BLaER1 (cell line): Measurements from ENCODE around the gene LGALS3BP.

Experiments
- H3K27ac ChIP-seq: shearing (Covaris generic); formaldehyde crosslinking; 2 replicates; pipeline ENCODE4 v1.8.1; 2022
- H3K27me3 ChIP-seq: shearing (Covaris generic); formaldehyde crosslinking; 2 replicates; pipeline ENCODE4 v1.8.1; 2022
- H3K36me3 ChIP-seq: shearing (Covaris generic); formaldehyde crosslinking; 2 replicates; pipeline ENCODE4 v1.8.1; 2022
- H3K4me1 ChIP-seq: shearing (Covaris generic); formaldehyde crosslinking; 2 replicates; pipeline ENCODE4 v1.8.1; 2022
- H3K4me2 ChIP-seq: shearing (Covaris generic); formaldehyde crosslinking; 2 replicates; pipeline ENCODE4 v1.8.1; 2022
- H3K4me3 ChIP-seq: shearing (Covaris generic); formaldehyde crosslinking; 2 replicates; pipeline ENCODE4 v1.8.1; 2022
- H3K9ac ChIP-seq: shearing (Covaris generic); formaldehyde crosslinking; 2 replicates; pipeline ENCODE4 v1.8.1; 2022
- H3K9me3 ChIP-seq: shearing (Covaris generic); formaldehyde crosslinking; 2 replicates; pipeline ENCODE4 v1.8.1; 2022
- H4K20me1 ChIP-seq: shearing (Covaris generic); formaldehyde crosslinking; 2 replicates; pipeline ENCODE4 v1.8.1; 2022
- Cebpa-rat ChIP-seq: shearing (Covaris generic); IDR thresholded peaks from 2 replicates; pipeline ENCODE4 v1.8.1; 2022

Gene LGALS3BP

DNA sequence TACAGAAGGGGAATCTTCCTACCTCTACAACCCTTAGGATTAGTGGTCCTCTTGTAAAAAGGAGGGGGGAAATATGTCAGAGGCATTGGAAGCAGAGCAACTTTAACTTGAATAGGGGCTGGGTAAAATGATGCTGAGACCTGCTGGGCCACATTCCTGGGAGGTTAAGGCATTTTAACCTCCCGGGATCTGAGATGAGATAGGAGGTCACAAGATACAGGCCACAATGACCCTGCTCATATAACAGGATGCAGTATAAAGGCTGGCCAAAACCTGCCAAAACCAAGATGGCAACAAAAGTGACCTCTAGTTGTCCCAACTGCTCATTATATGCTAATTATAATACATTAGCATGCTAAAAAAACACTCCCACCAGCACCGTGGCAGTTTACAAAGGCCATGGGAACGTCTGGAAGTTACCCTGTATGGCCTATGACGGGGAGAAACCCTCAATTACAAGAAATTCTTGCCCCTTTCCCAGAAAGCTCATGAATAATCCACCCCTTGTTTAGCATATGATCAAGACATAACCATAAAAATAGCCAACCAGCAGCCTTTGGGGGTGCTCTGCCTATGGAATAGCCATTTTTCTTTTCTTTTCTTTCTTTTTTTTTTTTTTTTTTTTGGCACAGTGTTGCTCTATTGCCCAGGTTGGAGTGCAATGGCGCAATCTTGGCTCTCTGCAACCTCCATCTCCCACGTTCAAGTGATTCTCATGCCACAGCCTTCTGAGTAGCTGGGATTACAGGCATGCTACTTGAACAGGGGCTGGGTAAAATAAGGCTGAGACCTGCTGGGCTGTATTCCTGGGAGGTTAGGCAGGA lies 38.0 kb upstream of the LGALS3BP start:
- H3K9me3 ChIP-seq = peaks cover 29% of the 10 kb centered on the region
- TF ChIP-seq Cebpa-rat = no peak
- no peaks in the 10 kb centered on the region for H3K4me1 ChIP-seq
- H3K4me3 ChIP-seq = no peak overlapping the region
- H3K27ac ChIP-seq = no peak overlapping the region
- no peak overlapping the region for H3K9ac ChIP-seq
- no peaks in the 10 kb centered on the region for H3K36me3 ChIP-seq
- H4K20me1 ChIP-seq = no peaks in the 10 kb centered on the region
- no peak overlapping the region for H3K4me2 ChIP-seq
- peaks cover 3% of the 10 kb centered on the region; the same call in 1 of the 2 replicates for H3K27me3 ChIP-seq

DNA sequence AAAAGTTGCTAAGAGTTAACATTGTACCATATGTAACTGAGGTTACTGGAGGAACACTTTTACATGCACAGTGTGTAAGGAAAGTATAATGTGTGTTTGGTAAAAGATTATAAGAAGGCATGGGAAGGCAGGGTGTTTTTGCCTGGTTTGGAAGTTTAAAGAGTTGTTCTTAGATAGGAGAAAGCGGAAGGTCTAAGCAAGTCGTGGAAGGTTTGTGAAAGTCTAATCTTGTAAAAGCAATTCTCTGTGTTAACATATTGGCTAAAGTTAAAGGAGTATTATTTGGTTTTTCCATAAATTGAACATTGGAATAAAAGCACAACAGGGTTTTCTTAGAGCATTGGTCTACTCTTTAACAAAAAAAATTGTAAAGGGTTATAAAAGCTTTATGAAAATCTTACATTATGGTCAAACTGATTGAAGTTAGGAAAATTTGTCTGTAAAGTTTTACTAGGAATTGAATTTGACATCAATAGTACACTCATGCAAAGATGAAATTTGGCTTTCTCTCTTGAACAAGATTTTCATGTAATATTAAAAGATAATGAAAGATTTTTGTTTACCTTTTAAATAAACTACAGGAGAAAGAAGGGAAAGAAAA lies 34.5 kb upstream of the LGALS3BP start:
- H3K36me3 ChIP-seq = no peaks in the 10 kb centered on the region
- peaks cover 11% of the 10 kb centered on the region for H3K4me1 ChIP-seq
- TF ChIP-seq Cebpa-rat = no peak

DNA sequence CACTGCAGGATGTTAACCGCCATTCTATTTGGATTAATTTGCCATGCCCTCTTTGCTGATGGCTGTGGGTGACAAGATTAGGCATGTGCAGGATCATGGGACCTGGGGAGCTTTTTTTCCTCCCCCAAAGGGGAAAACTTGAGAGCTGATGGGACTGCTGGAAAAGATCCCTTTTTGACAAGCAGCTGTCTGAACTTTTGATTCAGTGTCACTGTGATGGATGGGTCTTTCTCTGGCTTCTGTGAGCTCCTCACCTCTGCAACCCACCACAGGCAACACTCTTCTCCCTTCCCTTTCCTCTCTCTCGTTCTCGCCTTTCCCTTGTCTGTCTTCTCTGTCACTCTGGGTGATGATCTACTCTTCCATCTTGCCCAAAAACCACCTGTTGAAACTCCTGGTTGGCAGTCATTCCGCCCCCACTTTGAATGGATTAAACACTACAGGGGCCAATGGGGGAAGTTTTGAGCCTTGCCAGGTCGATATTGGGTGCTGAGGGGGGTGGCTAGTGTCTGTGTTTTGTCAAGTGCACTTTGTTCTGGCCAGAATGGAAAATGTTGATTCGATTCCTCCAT lies 32.9 kb upstream of the LGALS3BP start:
- no peak overlapping the region for H3K27ac ChIP-seq

More for the DNA sequence above, 34.5 kb upstream of the LGALS3BP start:
- Histone ChIP-seq H3K4me2 (no peak overlapping the region), H4K20me1 (peaks cover under 1% of the 10 kb centered on the region; the same call in 1 of the 2 replicates), H3K4me3 (no peak overlapping the region), H3K27me3 (no peaks in the 10 kb centered on the region), H3K9ac (no peak overlapping the region), H3K9me3 (peaks cover 35% of the 10 kb centered on the region), H3K27ac (no peak overlapping the region)

DNA sequence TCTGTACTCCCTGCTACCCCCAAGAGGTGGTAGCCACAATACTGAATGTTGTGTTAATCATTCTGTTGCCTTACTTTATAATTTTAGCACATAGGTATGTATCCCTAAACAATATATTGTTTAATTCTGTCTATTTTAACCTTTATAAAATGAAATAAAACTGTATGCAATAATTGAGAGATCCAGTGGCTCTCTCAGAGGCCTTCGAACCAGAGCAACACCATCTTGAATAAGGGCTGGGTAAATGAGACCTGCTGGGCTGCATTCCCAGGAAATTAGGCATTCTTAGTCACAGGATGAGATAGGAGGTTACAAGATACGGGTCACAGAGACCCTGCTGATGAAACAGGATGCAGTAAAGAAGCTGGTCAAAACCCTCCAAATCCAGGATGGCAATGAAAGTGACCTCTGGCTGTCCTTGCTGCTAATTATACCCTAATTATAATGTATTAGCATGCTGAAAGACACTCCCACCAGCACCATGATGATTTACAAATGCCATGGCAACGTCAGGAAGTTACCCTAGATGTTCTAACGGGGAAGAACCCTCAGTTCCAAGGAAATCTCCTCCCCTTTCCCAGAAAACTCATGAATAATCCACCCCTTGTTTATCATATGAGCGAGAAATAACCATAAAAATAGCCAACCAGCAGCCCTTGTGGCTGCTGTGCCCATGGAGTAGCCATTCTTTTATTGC lies 31.9 kb upstream of the LGALS3BP start:
- no peak overlapping the region for H3K4me2 ChIP-seq

More for the DNA sequence above, 32.9 kb upstream of the LGALS3BP start:
- peaks cover 35% of the 10 kb centered on the region for H3K9me3 ChIP-seq
- no peak overlapping the region for H3K9ac ChIP-seq
- no peak overlapping the region for H3K4me2 ChIP-seq
- H3K36me3 ChIP-seq = peaks cover 5% of the 10 kb centered on the region; the same call in 1 of the 2 replicates
- peaks cover 24% of the 10 kb centered on the region for H3K4me1 ChIP-seq
- H3K27me3 ChIP-seq = no peaks in the 10 kb centered on the region
- H4K20me1 ChIP-seq = peaks cover 16% of the 10 kb centered on the region
- no peak overlapping the region for H3K4me3 ChIP-seq
- no peak for TF ChIP-seq Cebpa-rat

DNA sequence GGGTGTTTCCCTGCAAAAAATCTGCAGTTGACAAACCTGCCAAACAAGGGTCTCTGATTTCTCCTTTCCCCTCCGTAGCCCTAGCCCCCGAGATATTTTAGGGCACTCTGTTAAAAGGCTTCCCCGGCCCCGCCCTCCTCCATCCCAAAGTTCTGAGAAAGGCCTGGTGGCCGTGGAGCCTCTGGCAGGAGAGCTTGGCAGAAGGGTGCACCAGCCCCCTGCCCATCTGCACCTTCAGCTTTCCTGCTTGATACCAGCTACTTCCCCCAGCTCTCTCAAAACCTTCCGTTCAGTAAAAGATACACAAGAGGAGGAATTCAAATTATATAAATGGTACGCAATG lies 30.6 kb upstream of the LGALS3BP start:
- Histone ChIP-seq H3K36me3 (peaks cover 19% of the 10 kb centered on the region; the same call in 1 of the 2 replicates), H3K4me2 (peak overlapping the region; percentile 97), H3K9me3 (peaks cover 25% of the 10 kb centered on the region), H4K20me1 (peaks cover 40% of the 10 kb centered on the region), H3K27ac (peak overlapping the region; percentile 94), H3K27me3 (no peaks in the 10 kb centered on the region), H3K4me3 (peak overlapping the region; percentile 93), H3K9ac (peak overlapping the region; percentile 94), H3K4me1 (peaks cover 48% of the 10 kb centered on the region)
- no peak for TF ChIP-seq Cebpa-rat

More for the DNA sequence above, 31.9 kb upstream of the LGALS3BP start:
- peaks cover 14% of the 10 kb centered on the region; the same call in 1 of the 2 replicates for H3K36me3 ChIP-seq
- no peak overlapping the region for H3K27ac ChIP-seq
- no peak overlapping the region for H3K9ac ChIP-seq
- peaks cover 27% of the 10 kb centered on the region for H4K20me1 ChIP-seq
- no peaks in the 10 kb centered on the region for H3K27me3 ChIP-seq
- H3K4me1 ChIP-seq = peaks cover 35% of the 10 kb centered on the region
- H3K4me3 ChIP-seq = no peak overlapping the region
- no peak for TF ChIP-seq Cebpa-rat
- H3K9me3 ChIP-seq = peaks cover 35% of the 10 kb centered on the region

DNA sequence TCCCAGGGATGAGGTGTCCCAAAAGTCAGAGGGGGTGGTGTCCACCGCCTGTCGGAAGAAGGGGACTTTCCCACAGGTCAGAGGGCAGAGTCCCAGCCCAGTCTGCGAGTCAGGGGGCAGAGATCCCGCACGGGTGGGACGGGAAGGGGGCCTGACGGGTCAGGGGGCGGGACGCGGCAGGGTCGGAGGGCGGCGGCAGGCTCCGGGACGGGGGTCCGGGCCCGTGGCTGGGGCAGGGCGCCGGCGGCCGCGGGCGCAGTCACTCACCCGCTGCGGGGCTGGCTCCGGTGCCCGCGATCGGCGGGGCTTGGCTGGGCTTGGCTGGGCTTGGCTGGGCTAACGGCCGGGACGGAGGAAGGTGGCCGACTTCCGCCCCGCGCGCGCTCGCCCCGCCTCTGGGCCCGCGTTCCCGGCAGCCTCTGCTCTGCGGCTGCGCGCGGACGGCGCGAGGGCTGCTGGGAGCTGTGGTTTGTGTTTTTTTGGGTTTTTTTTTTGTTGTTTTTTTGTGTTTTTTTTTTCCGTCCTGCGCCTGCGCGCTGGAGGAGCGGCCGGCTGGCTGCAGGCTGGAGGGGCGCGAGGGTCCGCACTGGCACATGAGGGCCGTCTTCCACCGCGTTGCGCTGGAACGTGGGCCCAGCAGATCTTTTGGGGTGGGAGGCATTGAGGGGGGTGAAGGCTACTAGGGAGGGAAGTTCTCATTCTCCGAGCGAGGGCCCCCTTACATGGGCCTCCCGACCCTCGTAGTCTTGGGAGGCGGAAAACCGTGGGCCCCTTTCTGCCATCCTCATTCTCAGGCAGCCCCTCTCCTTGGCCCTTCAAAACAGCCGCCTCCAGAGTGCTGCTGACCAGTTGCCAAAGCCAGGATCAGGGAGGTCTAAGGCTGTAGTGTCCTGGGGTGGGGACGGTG lies 29.9 kb upstream of the LGALS3BP start, which contains the start of gene CANT1:
CANT1 (minus strand) TSS at position 368 of the 907 bp plus-strand sequence. CDS start 12,142 bp downstream, outside the sequence.
- Histone ChIP-seq H3K36me3 (peaks cover 19% of the 10 kb centered on the region; the same call in 1 of the 2 replicates), H3K27ac (peak within 1 kb of the TSS; percentile 94), H3K4me3 (peak within 1 kb of the TSS; percentile 93), H3K9ac (peak within 1 kb of the TSS; percentile 94), H3K27me3 (no peaks in the 10 kb centered on the region), H3K4me2 (peak within 1 kb of the TSS; percentile 97), H4K20me1 (peaks cover 43% of the 10 kb centered on the region), H3K4me1 (peaks cover 51% of the 10 kb centered on the region), H3K9me3 (peaks cover 22% of the 10 kb centered on the region)
- no peak for TF ChIP-seq Cebpa-rat

DNA sequence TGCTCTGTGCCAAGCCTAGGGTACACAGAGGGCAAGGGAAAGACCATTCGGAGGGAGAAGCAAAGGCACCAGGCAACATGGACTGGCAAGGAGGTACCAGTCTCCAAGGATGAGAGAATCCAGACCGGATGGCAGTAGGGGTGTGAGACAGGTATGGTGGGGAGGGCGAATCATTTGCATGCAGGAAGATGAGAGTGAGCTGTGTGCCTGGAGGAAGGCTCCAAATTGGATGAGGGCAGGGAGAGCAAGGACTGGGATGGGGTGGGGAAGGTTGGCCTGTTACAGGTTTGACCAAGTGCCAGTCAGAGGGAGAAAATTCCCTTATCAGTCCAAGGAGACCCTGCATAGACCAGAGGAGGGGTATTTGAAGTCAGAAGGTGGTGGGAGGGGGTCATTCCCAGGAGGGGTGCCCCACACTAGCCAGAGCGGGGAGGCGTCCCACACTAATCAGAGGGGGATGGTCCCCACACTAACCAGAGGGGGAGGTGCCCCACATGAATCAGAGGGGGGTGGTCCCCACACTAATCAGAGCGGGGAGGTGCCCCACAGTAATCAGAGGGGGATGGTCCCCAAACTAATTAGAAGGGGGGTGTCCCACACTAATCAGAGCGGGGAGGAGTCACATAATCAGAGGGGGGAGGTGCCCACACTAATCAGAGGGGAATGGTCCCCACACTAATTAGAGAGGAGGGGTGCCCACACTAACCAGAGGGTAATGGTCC lies 29.1 kb upstream of the LGALS3BP start:
- peaks cover 43% of the 10 kb centered on the region for H4K20me1 ChIP-seq

More for the DNA sequence above, 29.1 kb upstream of the LGALS3BP start:
- no peak for TF ChIP-seq Cebpa-rat
- Histone ChIP-seq H3K27me3 (no peaks in the 10 kb centered on the region), H3K9ac (peak overlapping the region; percentile 94), H3K9me3 (peaks cover 17% of the 10 kb centered on the region), H3K4me3 (peak overlapping the region; percentile 93), H3K36me3 (peaks cover 19% of the 10 kb centered on the region; the same call in 1 of the 2 replicates), H3K27ac (peak overlapping the region; percentile 94), H3K4me2 (peak overlapping the region; percentile 97), H3K4me1 (peaks cover 51% of the 10 kb centered on the region)
